ENCODE data around the gene C1QBP.
"Not testable (repeated sequence)": the region's sequence is repeated elsewhere in the genome, so short reads cannot be mapped to it uniquely, and the experiment has no call there.

C1QBP gene

DNA sequence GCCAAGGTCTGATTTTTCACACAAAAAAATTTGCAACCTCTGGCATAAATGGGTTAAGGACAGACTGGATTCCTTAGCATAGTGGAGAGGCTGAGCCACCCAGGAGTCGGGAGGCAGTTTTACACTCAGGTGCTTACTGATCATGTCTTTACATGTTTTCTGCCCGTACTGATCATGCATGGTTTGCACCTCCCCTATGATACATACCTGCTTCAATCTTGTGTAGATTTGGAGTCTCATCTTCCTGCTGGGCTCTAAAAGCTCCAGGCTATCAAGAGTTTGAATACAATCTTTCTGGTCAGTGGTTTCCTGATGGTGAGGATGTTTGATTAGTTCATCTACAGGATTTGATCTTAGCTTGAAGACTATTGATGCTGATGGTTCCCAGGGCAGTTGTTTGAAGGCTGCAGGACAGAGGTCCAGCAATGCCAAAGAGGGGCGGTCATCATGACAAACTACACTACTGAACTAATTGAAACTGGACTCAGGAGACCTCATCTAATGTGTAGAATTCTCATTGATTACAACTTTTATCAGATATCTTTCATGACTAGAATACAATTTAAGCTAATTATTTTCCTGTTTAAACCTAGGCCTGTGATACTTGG is 6.9 kb downstream of the C1QBP start:
- DNase-seq (ENCODE audit: low read depth in 2 of 2): no peak

DNA sequence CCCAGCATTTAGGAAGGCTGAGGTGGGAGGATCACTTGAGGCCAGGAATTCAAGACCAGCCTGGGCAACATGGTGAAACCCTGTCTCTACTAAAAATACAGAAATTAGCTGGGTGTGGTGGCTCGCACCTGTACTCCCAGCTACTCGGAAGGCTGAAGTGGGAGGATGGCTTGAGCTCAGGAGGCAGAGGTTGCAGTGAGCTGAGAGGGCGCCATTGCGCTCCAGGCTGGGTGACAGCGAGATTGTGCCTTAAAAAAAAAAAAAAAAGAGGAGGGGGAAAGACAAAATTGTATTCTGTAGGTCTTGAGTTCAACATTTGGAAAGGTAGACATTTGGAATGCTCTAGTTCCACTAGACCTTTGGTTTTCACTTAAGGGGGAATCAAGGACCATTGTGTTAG is 7.7 kb downstream of the C1QBP start:
- not testable (repeated sequence) for DNase-seq (ENCODE audit: low read depth in 2 of 2)

DNA sequence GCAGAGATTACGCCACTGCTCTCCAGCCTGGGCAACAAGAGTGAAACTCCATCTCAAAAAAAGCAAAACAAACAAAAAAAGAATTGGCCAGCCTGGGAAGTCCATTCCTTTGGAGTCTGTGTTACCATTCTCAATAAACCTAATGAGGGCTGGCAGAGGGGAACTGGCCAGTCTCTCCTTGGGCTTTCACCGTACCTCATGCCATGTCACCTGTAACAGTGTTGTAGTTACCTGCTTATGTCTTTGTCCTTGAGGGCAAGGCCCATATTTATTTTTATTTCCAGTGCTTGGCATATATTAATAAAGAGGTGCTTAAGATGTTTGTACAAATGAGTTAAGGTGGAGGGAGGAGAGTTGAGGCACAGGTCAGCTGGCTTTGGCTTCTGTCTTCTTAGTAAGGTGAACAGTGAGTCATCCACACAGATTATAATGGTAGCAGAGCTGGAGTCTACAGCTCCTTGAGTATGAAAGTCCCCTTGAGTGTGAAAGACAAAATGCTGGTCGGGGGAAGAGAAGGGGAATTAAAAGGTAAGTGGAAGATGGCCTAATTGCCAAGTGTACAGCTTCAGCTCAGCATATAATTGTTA is 8.4 kb downstream of the C1QBP start:
- DNase-seq (ENCODE audit: low read depth in 2 of 2): no peak

DNA sequence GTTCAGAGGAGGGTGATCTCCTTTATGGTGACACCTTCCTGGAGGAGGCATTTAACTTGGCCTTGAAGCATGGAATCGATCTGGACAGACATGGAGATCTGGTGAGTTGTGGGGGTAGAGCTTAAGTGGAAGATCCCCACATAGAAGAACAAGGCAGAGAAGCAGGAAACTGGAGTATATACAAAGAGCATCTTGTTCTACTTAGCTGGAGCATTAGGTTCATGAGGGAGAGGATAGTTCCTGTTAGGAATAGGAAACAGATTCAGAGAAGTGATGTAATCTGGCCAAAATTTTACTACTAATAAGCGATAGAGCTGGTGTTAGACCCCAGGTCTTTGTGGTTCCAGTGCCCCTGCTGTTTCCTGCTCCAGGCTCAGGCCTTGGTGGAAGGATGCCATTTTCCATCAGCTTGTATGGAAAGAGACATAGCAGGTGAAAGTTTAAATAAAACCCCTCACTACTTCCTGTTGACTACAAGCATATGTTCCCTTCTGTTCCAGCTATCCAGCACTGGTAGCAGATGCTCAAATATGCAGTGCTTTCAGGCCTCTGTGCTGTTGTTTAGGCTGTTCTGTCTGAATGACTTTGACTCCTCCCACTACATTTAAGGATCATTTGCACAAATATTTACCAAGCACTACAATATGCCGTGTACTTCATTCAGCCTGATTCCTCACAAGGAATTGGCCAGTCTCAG is 9.6 kb downstream of the C1QBP start:
- no peak for DNase-seq (ENCODE audit: low read depth in 2 of 2)

DNA sequence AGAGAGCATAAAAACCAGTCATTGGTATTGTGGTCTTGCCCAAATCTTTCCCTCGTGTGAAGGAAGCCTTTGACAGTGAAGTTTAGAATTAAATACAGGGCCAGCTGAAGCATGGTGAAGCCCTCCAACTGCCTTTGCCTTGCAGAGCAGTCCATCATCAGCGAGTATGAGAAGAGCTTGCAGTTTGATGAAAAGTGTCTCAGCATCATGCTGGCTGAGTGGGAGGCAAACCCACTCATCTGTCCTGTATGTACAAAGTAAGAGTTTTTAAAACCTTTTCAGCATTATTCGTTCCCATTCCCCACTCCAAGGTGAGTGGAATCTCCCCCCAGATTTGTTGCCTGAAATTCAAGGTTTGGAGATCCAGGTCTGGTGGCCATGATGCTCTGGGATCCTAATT is 13.1 kb downstream of the C1QBP start:
- DNase-seq (ENCODE audit: low read depth in 2 of 2): no peak

DNA sequence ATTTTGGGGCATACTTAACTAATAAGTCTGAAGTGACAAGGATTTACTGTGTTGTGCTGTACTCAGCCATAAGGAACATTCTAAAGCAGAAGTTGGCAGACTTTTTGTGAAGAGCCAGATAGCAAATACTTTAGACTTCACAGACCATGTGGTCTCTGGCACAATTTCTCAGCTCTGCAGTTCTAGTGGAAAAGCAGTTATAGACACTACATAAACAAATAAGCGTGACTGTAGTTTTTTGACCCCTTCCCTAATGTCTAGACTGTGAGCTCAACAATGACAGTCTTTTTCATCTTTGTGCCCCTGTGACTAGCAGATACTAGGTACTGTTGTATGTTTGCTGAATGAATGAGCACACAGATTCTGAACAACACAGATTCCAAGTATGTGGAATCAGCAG is 14.0 kb downstream of the C1QBP start:
- no peak for DNase-seq (ENCODE audit: low read depth in 2 of 2)

DNA sequence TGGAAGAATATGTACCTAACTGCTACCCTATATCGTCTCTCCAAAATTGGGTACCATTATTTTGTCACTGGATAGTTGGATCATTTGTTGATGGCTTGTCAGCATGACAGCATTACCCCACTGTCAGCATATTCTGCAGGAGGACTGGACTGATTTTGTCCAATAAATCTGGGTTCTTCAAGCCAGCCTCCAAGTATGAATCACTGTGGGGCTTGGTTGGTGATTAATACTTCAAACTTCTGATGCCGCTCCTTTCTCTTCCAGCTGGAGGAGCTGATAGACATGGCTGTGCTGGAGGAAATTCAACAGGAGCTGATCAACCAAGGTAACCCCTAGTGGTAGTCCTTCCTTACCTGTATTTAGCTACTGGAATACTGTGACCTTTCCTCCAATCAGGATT is 16.4 kb downstream of the C1QBP start:
- no peak for DNase-seq (ENCODE audit: low read depth in 2 of 2)

DNA sequence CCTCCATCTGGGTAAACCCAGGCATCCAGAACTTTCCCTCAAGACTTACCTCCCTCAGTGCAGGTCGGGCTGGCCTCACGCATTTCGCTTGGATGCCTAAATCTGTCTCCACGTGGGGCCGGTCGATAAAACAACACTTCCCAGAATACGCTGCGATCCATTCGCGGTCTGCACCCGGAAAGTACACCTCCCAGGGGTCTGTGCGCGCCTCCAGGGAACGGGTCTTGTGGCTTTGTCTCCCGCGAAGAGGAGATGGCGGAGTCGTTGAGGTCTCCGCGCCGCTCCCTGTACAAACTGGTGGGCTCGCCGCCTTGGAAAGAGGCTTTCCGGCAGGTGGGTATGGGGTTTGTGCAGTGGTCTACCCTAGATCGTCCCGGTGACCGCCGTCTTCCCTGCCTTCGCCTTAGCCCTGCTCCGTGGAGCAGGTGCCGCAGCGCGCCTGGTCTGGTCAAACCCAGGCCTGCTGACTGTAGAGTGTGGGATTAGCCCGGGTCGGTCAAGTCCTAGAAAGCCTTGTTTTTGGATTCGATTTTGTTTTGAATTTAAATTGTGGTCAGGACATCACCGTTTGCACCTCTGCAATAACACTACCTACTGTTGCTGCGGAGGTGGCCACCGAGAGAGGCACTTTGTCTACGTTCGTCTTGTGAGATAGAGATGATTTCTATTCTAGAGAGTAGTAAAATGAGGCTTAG is 18.8 kb downstream of the C1QBP start, which contains the start of gene RPAIN:
Gene RPAIN (plus strand): TSS at position 224 of the 695 bp plus-strand sequence. CDS start 29 bp downstream, at position 253.
- DNase-seq (ENCODE audit: low read depth in 2 of 2): peak; percentile 64 to 77

DNA sequence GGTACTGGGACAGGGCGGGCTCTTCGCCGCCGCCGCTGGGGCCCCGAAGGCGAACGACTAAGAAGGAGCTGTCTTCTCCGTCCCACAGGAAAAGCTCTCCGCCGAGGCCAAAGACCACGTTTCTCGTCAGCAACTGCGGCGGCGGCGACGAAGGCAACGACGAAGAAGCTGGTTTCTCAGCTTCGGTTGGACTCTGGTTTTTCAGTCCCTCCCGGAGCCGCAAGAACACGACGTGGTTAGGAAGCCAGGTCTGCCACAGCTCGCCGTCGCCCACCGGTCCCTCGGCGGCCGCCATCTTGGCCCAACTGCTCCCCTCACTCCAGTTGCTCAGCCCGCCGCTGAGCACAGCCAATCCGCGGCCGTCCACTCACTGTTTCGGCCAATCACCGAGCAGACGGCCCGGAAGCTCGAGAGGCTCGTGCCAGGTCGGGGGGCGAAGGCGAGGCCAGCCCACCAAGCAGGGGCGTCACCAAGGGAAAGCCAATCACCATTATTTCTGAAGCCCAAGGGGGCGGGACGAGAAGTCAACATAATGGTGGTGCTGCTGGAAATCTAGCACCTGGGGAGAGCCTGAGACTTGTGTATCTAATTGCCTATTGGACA is 19.5 kb downstream of the C1QBP start, which contains the start of gene NUP88:
Gene NUP88 (minus strand): TSS at position 307 of the 603 bp plus-strand sequence. CDS start 12 bp downstream, at position 295.
- peak; percentile 92 to 94 for DNase-seq (ENCODE audit: low read depth in 2 of 2)

DNA sequence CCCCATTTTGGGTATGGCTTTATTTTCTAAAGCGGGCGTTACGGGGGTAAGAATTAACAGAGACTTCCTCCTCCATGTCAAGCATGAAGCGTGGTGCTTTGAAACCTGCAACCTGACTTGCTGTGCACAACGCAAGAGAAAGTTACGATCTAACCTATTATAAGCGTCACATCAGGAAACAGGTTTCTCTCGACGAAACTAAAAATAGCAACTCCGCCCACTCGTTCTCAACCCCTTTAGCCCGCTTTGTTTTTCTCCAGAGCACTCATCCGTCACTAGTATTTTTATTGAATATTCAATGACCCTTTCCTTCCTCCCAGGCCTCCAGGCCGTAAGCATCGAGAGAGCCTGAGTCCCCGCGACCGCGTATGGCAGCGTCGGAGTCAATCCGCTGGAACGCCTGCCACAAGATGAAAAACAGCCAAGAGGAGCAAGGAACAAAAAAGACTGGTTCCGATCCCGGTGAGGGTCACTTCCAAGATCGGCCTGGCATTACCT is 20.0 kb downstream of the C1QBP start:
- DNase-seq (ENCODE audit: low read depth in 2 of 2): peak; percentile 21 to 55

DNA sequence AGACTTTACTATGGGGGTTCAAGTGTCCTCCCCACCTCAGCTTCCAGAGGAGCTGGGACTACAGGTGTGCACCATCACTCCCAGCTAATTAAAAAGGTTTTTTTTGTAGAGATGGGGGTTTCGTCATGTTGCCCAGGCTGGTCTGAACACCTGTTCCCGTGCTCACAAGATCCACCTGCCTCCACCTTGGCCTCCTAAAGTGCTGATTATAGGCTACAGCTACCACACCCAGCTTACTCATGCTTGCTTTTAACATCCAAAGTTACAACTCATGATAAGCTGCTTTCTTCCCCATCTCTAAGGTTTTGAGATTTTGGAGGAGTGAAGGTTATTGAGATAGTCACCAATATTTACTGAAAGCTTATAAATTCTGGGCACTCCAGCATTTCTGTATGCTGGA is 22.1 kb downstream of the C1QBP start:
- DNase-seq (ENCODE audit: low read depth in 2 of 2): no peak

DNA sequence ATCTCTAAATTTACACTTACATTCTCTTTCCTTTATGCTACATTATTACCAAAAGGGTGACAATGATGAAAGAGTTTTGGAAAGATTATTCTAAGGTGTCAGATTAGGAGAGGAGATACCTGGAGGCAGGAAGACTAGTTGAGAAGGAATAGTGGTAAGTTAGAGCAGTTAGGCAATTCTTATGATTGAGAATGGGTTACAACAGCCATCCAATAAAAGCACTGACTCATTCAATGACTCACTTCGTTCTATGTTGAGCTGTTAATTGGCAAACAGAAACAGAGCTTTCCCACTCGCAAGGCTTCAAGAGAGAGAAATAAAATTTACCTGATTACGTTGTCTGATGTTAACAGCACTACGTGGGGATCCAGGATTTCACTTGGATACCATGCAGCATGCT is 25.3 kb downstream of the C1QBP start:
- no peak for DNase-seq (ENCODE audit: low read depth in 2 of 2)

DNA sequence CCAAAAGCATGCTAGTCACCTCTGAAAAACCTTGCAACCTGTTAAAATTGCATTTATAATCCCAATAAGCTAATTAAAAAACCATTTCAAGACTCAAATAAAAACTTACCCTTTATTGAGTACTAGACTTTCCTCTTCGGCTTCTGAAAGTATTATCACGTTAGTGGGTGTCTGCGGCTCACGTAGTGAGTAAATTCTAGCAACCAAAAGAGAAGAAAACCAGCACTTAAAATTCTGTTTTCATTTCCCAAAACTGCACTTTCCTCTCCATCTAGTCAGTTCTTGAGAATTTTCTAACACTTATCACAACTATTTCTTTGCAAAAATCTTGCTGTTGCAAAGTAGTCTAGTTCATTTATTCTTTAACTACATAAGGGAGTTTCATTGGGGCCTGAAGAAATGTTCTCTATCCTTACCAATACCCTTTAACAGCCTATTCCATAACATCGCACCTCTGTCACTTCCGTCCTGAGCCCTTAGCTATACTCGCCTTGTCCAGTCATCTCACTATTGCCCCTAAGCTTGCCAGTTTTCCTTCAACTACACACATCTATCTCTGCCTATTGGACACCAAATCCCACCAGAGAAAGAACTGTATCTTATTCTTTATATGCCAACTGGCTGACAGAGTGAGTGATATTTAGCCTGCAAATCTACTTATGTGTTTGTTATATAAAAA is 28.2 kb downstream of the C1QBP start:
- DNase-seq (ENCODE audit: low read depth in 2 of 2): no peak

DNA sequence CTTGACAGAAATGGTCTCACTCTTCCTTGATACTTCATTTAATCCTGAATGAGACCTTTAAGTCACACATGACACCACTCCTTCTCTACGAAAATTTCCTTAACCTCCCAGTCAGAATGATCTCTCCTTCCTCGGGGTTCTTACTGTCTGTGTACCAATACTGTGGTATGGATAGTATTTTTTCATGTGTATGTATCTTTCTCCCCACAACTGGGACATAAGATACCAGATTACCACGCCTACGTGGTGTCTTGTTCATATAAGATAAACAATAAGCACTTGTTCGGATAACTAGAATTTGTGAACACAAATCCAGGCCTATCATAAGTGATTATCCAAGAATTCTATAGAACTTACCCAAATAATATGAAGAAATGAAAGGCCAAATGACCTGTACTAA is 30.8 kb downstream of the C1QBP start:
- no peak for DNase-seq (ENCODE audit: low read depth in 2 of 2)

DNA sequence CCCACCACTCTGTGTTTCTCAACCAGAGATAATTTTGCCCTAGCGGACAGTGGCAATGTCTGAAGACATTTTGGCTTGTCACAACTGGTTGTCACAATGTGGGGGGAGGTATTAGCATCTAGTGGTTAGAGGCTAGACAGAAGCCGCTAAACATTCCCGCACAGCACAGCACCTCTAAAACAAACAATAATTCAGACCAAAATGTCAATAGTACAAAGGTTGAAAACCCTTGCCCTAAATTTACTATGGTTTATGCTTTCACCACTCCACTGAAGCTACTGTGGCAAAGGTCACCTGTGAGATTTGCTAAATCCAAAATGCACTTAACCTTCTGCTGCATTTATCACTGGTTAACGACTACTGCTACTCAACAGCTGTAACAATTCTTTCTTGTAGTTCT is 33.6 kb downstream of the C1QBP start:
- no peak for DNase-seq (ENCODE audit: low read depth in 2 of 2)

DNA sequence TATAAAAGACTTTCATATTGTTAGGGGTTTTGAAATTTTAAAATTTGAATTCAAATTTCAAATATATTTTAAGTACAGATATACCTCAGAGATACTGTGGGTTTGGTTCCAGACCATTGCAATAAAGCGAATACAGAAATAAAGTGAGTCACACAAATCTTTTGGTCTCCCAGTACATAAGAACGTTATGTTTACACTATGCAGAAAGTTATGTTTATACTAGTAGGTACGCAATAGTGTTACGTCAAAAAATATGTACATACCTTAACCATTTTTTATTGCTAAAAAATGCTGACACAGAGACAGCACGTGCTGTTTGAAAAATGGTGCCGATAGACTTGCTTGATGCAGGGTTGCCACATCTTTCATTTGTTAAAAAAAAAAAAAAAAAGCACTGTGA is 39.2 kb downstream of the C1QBP start:
- no peak for DNase-seq (ENCODE audit: low read depth in 2 of 2)

DNA sequence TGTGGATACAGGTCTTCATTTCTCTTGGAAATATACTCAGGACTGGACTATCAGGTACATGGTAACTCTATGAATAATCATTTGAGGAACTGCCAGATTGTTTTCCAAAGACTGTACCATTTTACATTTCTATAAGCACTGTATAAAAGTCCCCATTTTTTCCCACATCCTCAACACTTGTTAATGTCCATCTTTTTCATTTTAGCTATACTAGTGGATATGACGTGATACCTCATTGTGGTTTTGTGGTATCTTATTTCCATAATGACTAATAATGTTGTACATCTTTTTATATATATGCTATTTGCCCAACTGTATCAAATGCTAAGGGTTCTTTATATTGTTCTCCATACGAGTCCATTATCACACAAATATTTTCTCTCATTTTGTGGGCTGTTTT is 42.3 kb downstream of the C1QBP start:
- no peak for DNase-seq (ENCODE audit: low read depth in 2 of 2)

DNA sequence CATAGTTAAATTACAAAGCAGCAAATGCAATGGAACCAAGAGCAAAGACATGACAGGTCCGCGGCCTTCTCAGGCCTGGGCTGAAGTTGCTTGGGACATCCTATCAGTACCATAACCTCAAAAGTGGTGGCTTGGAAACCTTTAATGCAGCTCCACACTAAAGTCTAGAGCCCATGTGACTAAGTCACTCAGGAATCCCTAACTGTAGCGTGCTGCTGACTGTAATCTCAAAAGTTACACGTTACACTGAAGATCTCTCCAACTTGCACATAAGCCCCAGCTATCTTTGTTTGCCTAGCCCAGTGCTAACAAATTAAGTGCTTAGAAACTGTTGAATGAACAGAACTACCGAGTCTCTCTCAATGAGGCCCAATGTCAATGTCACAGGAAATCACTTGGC is 47.3 kb downstream of the C1QBP start:
- DNase-seq (ENCODE audit: low read depth in 2 of 2): no peak
